Gastrocnemius medialis (tissue), 4 donors: ENCODE results near the gene SPRYD3. TPM values are rescaled to one million over a fixed set of nuclear protein-coding genes. Genes with fewer than 3 reads are reported as not detected.
"Not testable (repeated sequence)": the region's sequence is repeated elsewhere in the genome, so short reads cannot be mapped to it uniquely, and the experiment has no call there.

Experiments
- ATAC-seq, 2 donors: fragments of 150-250 bp; one replicate each; pipeline ENCODE4 v1.9.1; 2016
- DNase-seq, 2 donors: peaks; one replicate each; pipeline ENCODE4 v3.0.0-alpha.2; 2019
- H3K27ac ChIP-seq, 4 donors: fragments of 200-600 bp; sonication (generic); 1 replicate in 1 of 4; 2 replicates in 3 of 4; pipeline ENCODE4 v1.5.1; 2016 to 2018; ENCODE audit warnings: mild to moderate bottlenecking in 2 of 4, moderate library complexity in 1 of 4
- H3K27me3 ChIP-seq, 3 donors: fragments of 200-600 bp; sonication (generic) in 2 of 3; 1 replicate in 1 of 3; 2 replicates in 2 of 3; pipeline versions ENCODE4 v1.5.1 to v1.6.0; 2016 to 2019; ENCODE audit warnings: mild to moderate bottlenecking in 1 of 3, moderate library complexity in 1 of 3
- H3K36me3 ChIP-seq, 2 donors: fragments of 200-600 bp; sonication (generic) in 1 of 2; one replicate each; pipeline ENCODE4 v1.5.1; 2017 to 2018
- H3K4me1 ChIP-seq, 2 donors: fragments of 200-600 bp; sonication (generic) in 1 of 2; one replicate each; pipeline ENCODE4 v1.5.1; 2016 to 2017; ENCODE audit warnings: mild to moderate bottlenecking in 2 of 2
- H3K4me3 ChIP-seq, 4 donors: fragments of 200-600 bp; sonication (generic) in 3 of 4; 1 replicate in 1 of 4; 2 replicates in 3 of 4; pipeline ENCODE4 v1.5.1; 2016 to 2019; ENCODE audit warnings: mild to moderate bottlenecking in 2 of 4
- H3K9me3 ChIP-seq, 3 donors: fragments of 200-600 bp; sonication (generic) in 2 of 3; 1 replicate in 1 of 3; 2 replicates in 2 of 3; pipeline ENCODE4 v1.5.1; 2016 to 2019
- CTCF ChIP-seq, 5 experiments: fragments of 450-650 bp in 3 of 5; fragments of 200-600 bp in 2 of 5; sonication (generic) in 2 of 5; IDR thresholded peaks in 4 of 5; conservative IDR thresholded peaks in 1 of 5; 1 replicate in 4 of 5; 2 replicates in 1 of 5; pipeline ENCODE4 v1.5.1; 2016 to 2019; ENCODE audit warnings: antibody characterized with exemption in 5 of 5, mild to moderate bottlenecking in 3 of 5, moderate library complexity in 3 of 5
- POLR2A ChIP-seq, 2 donors: fragments of 450-650 bp; IDR thresholded peaks; one replicate each; pipeline ENCODE4 v1.6.1; 2017; ENCODE audit warnings: antibody characterized with exemption in 2 of 2, mild to moderate bottlenecking in 2 of 2, moderate library complexity in 2 of 2
- in situ Hi-C, 4 donors: fragments of 200-750 bp; cut with MboI; loops; one replicate each; pipeline versions ENCODE4 v1.15.0 to v1.8.0; 2017; ENCODE audit warnings: low sequenced_read_pairs in 4 of 4
- intact Hi-C: fragments of 100-400 bp; cut with DNase I; formaldehyde crosslinking; loops from one replicate; pipeline ENCODE4 v1.15.1; 2023; ENCODE audit warnings: low total_unique reads
- total RNA-seq, 4 donors: library from RNA; depleted of rRNA; stranded (reverse); fragments of >200 nt; gene quantifications; one replicate each; pipeline versions ENCODE4 v1.1.0 to v1.2.3, GENCODE V29; 2016

The SPRYD3 gene
- total RNA-seq, 4 donors from 2014 or later, result 15.9 to 29.5 (median 25.5) TPM

GRCh38 chr12:53039851-53040250, 39.3 kb downstream of the SPRYD3 start:
- TF ChIP-seq CTCF (IDR thresholded peaks at IDR 0.05 in 4 of 5, conservative IDR thresholded peaks at IDR 0.05 in 1 of 5) (no peak), POLR2A (IDR thresholded peaks at IDR 0.05) (no peak)
- no peaks in the 10 kb centered on the region for H3K9me3 ChIP-seq
- H3K36me3 ChIP-seq, result peaks cover 0 to 54% of the 10 kb centered on the region in 2 donors
- intact Hi-C loops (loop anchor here (2.0 to 10.0 kb wide), 2 partner anchors 25 to 955 kb away; no protein-coding TSS in a partner anchor), in situ Hi-C loops (no loop called here)
- ATAC-seq (peak; percentile 21 to 26), DNase-seq (peak in 1 of 2 donors; percentile 15)
- H3K27me3 ChIP-seq, result no peaks in the 10 kb centered on the region
- H3K27ac ChIP-seq, result peak overlapping the region; percentile 66 to 84 (median 72)
- no peak overlapping the region for H3K4me3 ChIP-seq
- H3K4me1 ChIP-seq, result peaks cover 5 to 24% of the 10 kb centered on the region in 2 donors

GRCh38 chr12:53036802-53037201, 42.4 kb downstream of the SPRYD3 start:
- Histone ChIP-seq H3K27me3 (no peaks in the 10 kb centered on the region), H3K4me3 (no peak overlapping the region), H3K4me1 (peaks cover 5 to 11% of the 10 kb centered on the region in 2 donors), H3K9me3 (no peaks in the 10 kb centered on the region), H3K27ac (no peak overlapping the region), H3K36me3 (peaks cover 0 to 80% of the 10 kb centered on the region in 2 donors)
- DNase-seq (no peak), ATAC-seq (no peak)
- intact Hi-C loops, result no loop called here
- in situ Hi-C loops, result no loop called here
- no peak for TF ChIP-seq CTCF (IDR thresholded peaks at IDR 0.05 in 4 of 5, conservative IDR thresholded peaks at IDR 0.05 in 1 of 5)
- no peak for TF ChIP-seq POLR2A (IDR thresholded peaks at IDR 0.05)

- DNase-seq, result no peak
- intact Hi-C loops, result no loop called here
- peaks cover 0 to 88% of the 10 kb centered on the region in 2 donors for H3K36me3 ChIP-seq
Measured at GRCh38 chr12:53034459-53034858, 44.7 kb downstream of the SPRYD3 start.

GRCh38 chr12:53033832-53034231, 45.4 kb downstream of the SPRYD3 start:
- ATAC-seq, intact Hi-C loops, H3K27me3 ChIP-seq, H3K9me3 ChIP-seq, in situ Hi-C loops, H3K27ac ChIP-seq, H3K4me1 ChIP-seq, DNase-seq, H3K4me3 ChIP-seq: not testable (repeated sequence)
- peaks cover 0 to 88% of the 10 kb centered on the region in 2 donors for H3K36me3 ChIP-seq

More at GRCh38 chr12:53034459-53034858, 44.7 kb downstream of the SPRYD3 start:
- no peak for ATAC-seq
- peaks cover 5 to 11% of the 10 kb centered on the region in 2 donors for H3K4me1 ChIP-seq
- H3K4me3 ChIP-seq, result no peak overlapping the region
- in situ Hi-C loops, result no loop called here
- no peak overlapping the region for H3K27ac ChIP-seq
- TF ChIP-seq POLR2A (IDR thresholded peaks at IDR 0.05) (no peak), CTCF (IDR thresholded peaks at IDR 0.05 in 4 of 5, conservative IDR thresholded peaks at IDR 0.05 in 1 of 5) (no peak)
- H3K27me3 ChIP-seq, result no peaks in the 10 kb centered on the region
- no peaks in the 10 kb centered on the region for H3K9me3 ChIP-seq

- intact Hi-C loops (no loop called here), in situ Hi-C loops (no loop called here)
- TF ChIP-seq POLR2A (IDR thresholded peaks at IDR 0.05), result no peak
- TF ChIP-seq CTCF (IDR thresholded peaks at IDR 0.05 in 4 of 5, conservative IDR thresholded peaks at IDR 0.05 in 1 of 5), result no peak
- DNase-seq (no peak), ATAC-seq (no peak)
- Histone ChIP-seq H3K36me3 (peaks cover 0 to 88% of the 10 kb centered on the region in 2 donors), H3K4me1 (no peaks in the 10 kb centered on the region), H3K4me3 (no peak overlapping the region), H3K27ac (no peak overlapping the region), H3K9me3 (no peaks in the 10 kb centered on the region), H3K27me3 (no peaks in the 10 kb centered on the region)
Measured at GRCh38 chr12:53031616-53032015, 47.6 kb downstream of the SPRYD3 start.

GRCh38 chr12:53027014-53027413, 52.2 kb downstream of the SPRYD3 start:
- intact Hi-C loops, in situ Hi-C loops, H3K4me3 ChIP-seq, H3K9me3 ChIP-seq, H3K27ac ChIP-seq, DNase-seq, H3K27me3 ChIP-seq, ATAC-seq, H3K4me1 ChIP-seq: not testable (repeated sequence)
- peaks cover 2 to 92% of the 10 kb centered on the region in 2 donors for H3K36me3 ChIP-seq
